HG03442 (cell line): ENCODE results near the gene DAPK2.
"Not testable (repeated sequence)": the region's sequence is repeated elsewhere in the genome, so short reads cannot be mapped to it uniquely, and the experiment has no call there.

Experiments
- ATAC-seq: cut with Tn5 transposase; IDR thresholded peaks from one replicate; pipeline ENCODE4 v1.9.1; 2021; ENCODE audit warnings: mild to moderate bottlenecking, moderate library complexity; ENCODE audit not compliant: unreplicated experiment

The DAPK2 gene

DNA sequence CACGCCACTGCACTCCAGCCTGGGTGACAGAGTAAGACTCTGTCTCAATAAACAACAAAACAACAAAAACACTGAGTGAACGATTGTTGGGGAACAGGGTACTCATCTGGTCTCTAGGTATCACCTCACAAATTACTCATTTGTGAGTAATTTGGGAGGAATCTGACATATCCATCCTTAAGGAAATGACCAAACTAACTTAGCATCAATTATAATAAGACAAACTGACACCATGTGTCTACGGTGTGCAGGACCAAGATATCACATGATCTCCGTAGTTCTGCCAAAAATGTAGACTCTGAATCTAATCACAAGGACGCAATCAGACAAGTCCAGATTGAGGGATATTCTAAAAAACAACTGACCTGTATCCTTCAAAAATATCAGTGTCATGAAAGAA is 12.0 kb upstream of the DAPK2 start:
- ATAC-seq: no peak

DNA sequence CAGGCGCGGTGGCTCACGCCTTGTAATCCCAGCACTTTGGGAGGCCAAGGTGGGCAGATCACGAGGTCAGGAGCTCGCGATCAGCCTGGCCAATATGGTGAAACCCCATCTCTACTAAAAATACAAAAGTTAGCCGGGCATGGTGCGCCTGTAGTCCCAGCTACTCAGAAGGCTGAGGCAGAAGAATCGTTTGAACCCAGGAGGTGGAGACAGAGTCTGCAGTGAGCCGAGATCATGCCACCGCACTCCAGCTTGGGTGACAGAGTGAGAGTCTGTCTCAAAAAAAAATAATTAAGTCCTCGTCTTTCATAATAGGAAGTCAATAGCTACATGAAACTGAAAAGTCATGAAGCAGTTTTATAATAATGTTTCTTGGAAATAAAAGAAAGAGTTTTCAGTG is 7.4 kb upstream of the DAPK2 start:
- ATAC-seq: not testable (repeated sequence)

DNA sequence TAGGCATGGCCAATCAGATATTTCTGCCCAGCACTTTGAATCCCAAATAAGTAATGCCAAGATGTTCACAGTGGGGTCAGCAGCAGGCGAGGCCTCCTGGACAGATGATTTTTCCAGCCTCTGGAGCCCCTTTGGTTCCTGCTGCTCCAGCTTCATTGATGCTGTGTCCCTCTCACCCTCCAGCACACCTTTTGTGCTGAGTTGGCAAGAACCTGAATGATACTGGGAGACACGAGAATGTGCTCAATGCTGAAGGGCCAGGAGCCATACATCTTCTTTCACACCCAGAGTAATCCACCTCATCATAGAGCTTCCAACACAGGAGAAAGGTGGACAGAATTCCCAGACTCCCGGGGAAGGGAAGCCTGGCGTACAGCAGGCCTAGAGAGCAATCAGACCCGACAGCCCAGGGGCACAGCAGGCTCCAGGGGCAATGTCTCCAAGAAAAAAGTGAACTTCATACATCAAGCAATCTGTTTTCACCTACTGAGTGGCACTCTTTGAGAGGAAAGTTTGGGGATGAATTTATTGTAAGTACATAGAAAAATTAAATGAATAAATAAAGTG is 6.7 kb upstream of the DAPK2 start:
- ATAC-seq: no peak

DNA sequence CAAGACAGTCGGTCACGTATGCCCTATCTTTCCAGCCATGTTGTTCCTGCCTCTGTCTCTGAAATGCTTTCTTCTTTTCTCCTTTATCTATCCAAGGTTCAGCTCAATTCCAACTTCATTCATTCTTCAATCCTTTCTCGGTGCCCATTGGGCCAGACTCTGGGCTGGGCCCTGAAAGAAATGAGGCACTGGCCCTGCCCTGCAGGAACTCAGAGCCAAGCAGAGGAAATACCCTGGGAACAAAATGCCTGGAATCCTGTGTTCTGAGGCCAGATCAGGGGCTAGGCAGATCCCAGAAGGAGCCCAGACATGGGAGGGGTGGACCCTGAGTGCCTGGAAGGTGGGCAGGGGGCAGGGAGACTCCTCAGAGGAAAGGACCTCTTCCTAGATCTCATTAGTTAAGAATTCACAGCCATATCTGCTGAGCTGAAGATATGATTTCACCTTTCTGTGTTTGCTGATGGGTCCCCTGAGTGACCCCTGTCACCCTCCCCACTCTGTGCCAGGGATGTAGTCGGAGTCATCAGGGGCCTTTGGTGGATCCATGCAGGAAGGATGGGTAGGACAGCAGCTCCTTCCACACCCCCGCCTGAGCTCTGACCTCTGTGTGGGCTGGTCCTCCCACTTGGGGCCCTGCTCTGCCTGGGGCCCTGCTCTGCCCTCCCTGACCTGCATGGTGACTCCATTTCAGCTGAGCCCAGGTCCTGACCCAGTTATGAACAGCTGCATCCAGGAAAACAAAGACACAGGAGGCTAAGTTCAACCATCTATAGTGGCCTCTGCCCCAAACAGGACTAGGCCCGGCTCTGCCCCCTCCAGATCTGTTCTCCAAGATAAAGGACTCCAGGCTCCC is 5.3 kb upstream of the DAPK2 start:
- no peak for ATAC-seq

DNA sequence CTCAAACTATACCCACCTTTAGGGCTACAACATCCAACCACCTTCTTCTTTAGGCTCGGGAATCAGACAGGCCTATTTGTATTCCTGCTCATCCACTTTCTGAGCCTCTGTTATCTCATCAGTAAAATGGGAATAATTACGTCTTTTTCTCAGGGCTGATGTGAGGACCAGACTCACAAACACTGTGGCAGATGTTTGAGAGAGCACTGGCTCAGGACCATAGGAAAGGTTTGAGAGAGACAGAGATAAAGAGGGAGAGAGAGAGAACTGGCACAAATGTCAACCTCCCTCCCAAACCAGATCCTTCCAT is 4.8 kb upstream of the DAPK2 start:
- ATAC-seq: no peak

DNA sequence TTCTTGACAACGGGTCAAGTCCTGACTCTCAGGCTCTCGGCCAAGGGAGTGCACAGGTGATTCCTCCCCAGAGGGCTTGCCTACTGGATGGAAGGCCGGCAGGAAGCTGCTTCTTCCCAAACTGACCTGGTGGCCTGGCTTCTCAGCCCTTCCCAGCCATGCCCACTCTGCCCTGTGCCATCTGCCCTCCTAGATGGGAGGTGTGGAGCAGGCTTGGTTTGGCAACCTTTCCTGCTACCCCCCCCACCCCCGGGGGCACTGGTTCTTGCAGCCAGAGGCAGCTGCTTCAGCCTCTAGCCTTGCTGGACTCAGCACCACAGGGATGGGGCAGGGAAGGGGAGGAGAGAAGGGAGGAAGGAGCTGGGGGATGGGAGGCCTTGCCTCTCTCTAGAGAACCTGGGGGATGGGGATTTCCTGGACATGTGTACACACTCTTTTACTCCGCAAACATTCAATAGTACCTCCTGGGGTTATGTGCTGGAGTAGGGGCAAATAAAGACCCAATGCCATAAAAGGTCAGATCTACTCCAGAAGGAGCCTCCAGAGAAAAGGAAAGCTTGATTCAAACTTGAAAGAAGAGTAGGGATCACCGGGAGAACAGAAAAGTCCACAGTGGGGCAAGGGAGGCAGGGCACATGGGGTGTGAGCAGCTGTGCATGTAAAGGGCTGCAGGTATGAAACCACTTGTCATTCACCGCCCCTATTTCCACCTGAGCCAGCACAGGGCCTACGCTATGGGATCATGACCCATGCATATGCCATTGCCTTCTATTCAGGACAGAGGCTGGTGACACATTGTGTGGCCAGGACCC is 4.2 kb upstream of the DAPK2 start:
- ATAC-seq: no peak

DNA sequence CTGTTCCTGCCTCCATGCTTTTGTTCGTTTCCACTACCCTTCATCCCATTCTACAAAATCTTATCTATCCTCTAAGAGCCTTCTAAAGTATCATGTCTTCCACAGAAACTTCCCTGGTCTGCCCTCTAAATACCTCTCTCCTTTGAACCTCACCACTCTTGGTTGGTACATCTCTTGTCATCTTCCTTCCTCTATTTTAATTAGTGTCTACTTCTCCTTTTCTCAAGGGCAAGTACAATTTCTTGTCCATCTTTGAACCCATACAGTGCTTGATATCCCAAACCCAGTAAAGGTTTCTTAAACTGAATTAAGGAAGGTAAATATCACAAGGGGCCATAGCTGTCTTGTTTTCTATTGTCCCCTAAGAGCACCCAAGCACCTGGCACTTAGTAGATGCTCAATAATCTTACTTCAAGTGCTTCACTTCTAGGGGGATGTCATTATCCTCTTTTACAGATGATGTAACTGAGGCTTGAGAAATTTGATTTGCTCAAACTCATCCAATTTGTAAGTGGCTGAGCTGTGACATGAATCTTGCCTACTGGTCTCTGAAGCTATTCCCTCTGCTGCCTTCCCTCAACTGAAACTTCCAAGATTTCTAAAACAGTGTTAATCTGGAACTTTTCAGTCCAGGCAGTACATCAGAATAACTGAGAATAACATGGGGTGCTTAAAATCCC is 2.6 kb upstream of the DAPK2 start:
- ATAC-seq: no peak

DNA sequence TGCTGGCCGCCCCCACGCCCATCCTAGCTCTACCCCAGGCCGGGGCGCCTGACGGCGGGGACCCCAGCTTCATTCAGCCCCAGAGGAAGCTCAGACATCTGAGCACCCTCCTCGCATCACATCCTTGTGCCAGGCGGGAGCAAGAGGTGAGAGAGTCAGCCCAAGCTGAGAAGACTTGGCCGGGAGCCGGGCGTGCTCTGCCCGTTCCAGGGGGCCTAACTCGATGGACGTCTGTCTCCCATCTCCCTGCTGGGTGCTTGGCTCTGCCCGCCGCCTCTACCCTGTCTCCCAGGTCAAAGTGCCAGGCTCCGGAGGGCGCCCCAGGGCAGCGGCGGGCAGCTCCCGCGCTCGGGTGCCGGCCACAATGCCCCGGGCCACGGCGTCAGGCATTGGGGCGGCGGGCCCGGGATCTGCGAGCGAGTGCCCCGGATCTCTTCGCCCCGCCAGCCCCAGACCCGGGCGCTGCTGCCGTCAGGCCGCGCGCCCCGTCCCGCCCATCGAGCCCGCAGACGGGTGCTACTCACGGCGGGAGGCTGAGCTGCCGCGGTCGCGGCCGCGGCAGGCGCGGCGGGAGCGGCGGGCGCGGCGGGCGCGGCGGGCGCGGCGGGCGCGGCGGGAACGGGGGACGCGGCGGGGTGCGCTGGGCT is 388 bp downstream of the DAPK2 start:
- ATAC-seq: peak; percentile 14

DNA sequence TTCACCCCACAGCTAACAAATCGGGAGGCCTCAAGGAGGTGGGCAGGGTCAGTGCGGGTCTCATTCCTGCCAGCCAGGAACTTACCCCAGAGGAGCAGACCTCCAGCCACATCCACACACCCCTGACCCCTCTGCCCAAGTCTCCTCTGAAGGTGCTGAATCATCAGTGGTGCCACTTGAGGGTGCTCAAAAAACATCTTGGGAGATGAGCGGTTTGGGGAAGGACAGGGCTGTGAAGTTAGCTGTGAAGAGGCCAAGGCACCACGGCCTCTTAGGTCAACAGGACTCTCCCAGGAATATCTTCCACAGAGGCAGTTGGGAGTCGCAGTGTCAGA is 1.2 kb downstream of the DAPK2 start:
- no peak for ATAC-seq

DNA sequence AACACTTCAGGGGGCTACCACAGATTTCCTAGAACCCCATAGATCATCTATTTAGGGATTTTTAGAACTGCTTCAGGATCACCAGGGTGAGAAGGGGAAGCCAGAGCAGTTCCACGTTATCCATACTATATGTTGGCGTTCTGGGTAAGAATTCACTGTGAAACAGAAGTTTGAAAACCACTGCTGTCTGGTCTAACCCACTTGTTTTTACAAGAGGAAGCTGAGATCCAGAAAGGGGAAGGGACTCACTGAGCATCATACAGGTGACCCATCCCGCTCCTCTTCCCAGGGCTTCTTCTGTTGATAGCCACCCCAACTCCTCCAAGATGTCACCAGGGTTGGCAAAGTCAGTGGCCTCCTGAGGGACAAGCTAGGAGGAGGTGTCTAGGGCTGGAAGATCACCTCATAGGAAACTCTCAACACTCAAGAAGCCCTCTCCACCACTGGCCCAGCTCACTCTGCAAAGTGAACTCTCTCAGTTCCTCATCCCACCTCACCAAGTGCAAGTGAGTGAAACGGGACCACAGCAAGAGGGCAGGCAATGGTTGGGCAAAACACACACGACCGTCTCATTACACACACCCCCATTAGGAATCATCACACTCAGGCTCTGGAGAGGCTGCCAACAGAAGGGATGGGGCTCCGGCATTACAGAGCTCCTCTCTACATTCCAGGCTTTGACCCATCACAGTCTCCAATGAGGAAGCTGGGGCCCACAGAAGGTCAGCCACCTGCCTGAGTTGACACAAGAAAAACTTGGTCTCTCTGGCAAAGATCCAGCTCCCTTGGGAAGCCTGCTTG is 1.8 kb downstream of the DAPK2 start:
- ATAC-seq: no peak

DNA sequence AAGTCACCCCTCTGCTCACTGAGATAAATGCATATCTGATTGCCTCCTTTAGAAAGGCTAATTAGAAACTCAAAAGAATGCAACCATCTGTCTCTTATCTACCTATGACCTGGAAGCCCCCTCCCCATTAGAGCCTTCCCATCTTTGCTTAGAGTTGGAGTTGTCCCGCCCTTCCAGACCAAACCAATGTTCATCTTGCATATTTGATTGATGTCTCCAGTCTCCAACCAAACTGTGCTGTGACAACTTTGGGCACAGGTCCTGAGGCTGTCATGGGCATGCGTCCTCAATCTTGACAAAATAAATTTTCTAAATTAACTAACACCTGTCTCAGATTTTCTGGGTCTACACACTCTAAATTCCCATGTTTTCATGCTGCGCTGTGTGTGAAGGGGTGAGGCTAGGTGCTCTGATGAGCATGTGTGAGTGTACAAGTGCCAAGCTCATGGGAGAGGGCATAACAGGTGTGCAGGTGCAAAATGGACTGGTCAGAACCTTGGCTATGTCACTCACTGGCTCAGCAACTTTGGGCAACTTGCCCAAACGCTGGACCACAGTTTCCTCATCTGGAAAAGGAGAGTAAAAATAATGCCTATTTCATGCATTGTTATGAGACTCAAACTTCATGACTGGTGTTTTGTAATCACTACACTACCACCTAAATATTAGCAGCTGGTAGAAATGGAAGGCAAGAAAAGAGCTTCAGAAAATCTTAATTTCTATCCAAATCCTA is 7.2 kb downstream of the DAPK2 start:
- no peak for ATAC-seq

DNA sequence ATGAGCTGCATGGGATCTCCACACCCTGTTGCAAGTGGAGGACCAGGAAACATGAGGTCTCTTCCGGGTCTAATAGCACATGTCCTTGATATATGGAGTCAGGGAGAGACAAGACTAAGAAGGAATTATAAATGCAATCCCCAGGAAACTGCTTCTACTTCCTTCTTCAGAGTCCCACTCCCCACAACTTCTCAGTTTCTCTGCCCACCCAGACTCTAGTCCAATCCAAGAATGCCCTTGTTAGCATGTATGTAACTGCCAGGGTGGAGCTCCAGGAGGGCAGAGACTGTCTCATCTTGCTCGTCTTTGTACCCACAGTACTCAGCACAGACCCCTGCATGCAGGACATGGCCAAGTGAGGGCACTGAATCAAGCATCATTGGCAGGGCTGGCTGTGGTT is 8.3 kb downstream of the DAPK2 start:
- no peak for ATAC-seq

DNA sequence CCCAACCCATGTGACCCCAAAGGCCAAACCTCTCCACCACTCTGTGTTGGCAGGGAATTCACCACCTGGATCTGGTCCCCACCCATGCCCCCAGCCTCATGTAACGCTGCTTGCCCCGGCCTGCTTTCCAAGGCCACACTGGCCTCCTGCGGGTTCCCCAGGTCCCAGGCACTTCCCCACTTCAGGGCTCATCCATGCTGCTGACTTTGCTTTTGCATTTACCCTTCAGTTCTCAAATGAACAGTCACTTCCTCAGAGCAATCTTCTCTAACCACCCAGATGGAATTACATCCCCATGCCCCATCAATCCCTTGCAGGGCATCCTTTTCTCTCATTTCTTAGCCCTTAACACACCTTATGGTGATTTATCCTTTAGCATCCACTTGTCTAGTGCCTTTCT is 9.2 kb downstream of the DAPK2 start:
- ATAC-seq: no peak

DNA sequence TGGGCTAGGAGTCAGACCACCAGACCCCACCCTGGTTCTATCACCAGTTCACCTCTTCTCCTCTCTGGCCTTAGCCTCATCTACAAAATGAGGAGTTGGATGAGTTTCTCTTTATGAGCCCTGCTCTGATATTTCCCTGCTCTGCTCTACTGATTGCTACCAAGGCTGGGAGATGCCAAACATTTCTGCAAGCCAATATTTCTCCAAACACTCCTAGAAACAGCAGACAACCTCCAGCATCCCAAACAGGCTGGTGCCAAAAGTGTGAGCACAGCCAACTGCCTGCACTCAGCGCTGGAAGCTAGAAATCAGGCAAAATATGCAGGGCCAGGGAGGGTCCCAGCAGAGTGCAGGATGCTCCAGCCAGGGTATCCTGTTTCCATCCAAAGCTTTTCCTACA is 10.8 kb downstream of the DAPK2 start:
- no peak for ATAC-seq

DNA sequence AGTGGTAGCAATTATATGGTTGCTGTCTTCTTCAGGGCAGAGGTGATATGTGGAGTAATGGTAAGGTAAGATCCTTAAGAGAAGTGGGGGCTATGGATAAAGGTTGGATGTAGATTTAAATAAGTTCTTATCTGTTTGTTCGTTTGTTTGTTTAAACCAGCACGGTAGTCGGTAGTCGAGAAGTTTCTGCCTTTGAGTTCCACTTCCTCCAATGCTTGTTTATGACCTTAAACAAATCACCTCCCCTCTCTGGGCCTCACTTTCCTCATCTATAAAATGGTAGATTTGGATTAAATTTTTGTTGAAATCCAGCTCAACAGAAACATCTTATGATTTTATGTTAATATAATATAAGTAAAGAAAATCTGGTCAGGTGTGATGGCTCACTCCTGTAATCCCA is 11.8 kb downstream of the DAPK2 start:
- no peak for ATAC-seq

DNA sequence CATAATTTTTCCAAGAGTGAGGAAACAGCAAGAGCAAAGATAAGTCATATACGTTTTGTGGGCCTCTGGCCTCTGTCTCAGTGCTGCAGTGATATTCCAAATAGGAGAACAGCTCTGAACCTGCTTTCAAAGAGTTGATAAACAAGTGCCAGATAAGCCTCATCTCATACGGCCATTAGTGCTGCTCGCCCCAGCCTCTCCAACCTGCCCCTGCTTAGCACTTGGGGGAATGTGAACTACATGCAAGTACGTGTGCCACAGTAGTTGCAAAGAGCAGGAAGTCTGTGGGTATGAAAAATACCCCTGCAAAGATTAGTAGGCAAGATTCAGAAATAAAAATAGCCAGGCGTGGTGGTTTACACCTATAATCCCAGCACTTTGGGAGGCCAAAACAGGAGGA is 14.0 kb downstream of the DAPK2 start:
- no peak for ATAC-seq

DNA sequence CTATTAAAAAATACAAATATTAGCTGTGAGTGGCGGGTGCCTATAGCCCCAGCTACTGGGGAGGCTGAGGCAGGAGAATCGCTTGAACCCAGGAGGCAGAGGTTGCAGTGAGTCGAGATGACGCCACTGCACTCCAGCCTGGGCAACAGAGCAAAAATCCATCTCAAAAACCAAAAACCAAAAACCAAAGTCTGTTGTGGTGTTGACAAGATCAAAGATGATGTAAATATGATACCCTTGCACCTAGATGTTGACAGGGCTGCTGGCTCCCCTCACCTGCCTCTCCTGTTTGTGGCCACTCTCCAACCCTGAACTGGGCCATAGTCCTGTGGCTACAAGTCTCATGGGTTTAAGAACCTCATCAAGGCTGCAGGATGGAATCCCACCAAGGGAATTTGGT is 16.2 kb downstream of the DAPK2 start:
- ATAC-seq: no peak

DNA sequence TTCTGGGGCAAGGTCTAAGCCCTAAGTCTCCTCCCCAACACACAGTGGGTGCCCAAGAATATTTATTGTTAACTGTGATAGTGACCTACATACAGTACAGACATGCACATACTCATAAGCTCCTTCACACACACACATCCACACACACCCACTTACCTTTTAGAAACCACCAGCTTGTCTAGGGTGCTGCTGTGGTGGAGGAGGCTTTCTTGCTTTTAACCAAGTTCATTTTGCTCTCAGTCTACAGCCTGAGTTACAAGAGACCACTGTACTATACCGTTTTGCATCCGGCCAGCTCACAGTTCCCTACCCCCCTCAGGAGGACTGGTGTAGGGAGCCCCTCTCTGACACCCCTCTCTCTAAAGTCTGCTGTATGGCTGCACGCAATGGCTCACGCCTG is 16.7 kb downstream of the DAPK2 start:
- ATAC-seq: no peak

DNA sequence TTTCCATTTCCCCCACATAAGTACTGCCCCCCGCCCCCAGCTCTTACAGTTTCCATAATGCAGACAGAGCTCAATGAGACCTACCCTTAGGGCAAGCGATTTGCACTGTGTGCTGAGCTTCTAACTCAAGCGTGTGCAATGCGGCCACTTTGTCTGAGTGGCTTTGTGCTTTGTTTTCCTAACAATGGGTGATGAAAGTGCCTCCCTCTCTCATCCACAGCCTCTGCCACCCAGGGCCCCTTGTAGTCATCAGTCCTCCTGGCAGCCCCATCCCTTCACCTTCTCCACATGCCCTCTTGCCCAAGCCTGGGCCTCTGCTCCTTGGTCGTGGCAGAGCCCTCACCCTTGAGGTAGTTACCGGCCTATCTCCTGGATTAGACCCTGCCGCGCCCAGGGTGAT is 17.2 kb downstream of the DAPK2 start:
- no peak for ATAC-seq

DNA sequence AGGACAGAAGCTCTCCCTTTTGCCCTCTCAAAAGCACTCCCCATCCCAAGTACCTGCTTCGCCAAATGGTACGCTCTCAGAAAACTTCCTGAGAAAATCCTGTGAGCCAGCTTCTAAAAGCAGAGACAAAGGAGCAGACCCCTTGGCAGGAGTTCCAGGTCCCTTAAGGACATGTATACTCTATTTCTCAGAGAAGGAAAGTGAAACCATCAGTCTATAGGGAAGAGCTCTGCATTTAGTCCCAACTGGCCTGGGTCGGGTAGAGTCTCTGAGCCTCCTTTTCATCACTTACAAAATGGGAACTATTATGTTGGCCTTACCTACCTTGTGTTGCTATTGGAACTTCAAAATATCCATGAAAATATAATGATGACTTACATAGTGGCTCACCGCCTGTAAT is 19.7 kb downstream of the DAPK2 start:
- no peak for ATAC-seq
